K562 treated with DMSO at 1 percent for 24 hours (cell line): Measurements from ENCODE around the gene ERGIC1. TPM values are rescaled to one million over a fixed set of nuclear protein-coding genes. Genes with fewer than 3 reads are reported as not detected.

Source experiments
- total RNA-seq: library from RNA; unstranded; fragments of 300-600 nt; gene quantifications from 2 replicates; pipeline ENCODE4 v1.2.3, GENCODE V29; 2022; ENCODE audit warnings: low read depth; ENCODE audit not compliant: insufficient read depth

Gene ERGIC1
- total RNA-seq, result 50.5 and 54.0 TPM in 2 replicates

DNA sequence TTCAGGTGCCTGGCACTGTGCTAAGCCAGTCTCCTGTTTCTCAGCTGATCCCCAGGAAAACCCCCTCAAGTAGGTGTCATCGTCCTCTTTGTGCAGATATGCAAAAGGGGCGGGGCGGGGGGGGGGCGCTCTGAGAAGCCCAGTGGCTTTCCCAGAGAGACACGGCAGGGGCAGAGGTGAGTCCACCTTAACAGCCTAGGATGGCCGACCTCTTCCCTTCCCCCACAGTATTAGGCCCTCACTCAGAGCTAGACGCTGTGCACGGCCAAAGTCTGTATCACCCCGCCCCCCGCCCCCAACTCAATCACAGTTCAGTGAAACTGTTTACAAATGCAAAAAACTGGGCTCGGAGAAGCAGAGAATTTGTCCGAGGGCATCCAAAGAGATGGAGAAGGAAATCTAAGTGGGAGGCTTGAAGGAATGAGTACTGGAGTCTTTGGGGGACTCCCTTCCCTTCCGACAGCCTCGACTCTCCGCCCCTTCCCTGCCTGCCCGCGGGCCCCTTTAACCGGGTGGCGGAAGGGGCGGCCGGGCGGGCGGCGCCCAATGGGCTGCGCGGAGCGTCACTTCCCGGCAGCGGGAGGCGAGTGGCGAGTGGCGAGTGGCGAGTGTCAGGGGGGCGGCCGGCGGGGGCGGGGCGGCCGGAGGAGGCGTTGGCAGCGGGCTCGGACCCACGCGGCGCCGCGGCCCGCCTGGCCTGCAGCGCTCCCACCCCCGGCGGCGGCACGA lies at the start of gene ERGIC1:
TSS of gene ERGIC1 (plus strand) at position 566 of the 729 bp plus-strand sequence. CDS start at position 729, 163 bp downstream.

DNA sequence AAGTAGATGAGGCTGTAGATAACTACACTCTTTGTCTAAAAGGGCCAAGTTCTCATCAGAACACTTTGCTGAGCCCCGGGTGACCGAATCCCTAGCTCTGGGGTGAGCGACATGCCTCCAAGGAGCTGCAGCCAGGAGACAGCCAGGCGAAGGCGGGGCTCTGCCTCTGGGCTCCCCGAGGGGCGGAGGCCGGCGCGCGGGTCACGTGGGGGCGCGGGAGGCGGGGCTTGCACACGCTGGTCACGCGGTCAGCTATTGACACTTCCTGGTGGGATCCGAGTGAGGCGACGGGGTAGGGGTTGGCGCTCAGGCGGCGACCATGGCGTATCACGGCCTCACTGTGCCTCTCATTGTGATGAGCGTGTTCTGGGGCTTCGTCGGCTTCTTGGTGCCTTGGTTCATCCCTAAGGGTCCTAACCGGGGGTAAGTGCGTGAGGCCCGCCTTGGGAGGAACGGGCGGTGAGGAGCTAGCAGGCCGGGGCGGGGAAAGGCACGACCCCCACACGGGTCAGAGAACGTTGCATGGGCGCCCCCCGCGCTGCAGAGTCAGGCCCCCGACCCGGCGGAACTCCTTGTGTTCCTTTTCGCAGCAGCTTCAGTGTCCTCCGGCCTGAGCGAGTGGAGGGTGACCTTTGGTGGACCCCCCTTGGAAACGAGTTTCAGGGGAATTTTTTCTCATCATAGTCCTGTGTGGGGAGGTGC lies 149.6 kb downstream of the ERGIC1 start, which contains the start of gene ATP6V0E1:
TSS of gene ATP6V0E1 (plus strand) at position 230 of the 702 bp plus-strand sequence. CDS start at position 320, 90 bp downstream.

Other genes starting within 250 kb of the ERGIC1 start
- 0.42 TPM in 1 of 2 replicates, not detected in the other for gene NEURL1B, start 193.0 kb upstream of the ERGIC1 start, total RNA-seq
- 20.4 and 21.7 TPM in 2 replicates for gene DUSP1, start 63.1 kb upstream of the ERGIC1 start, total RNA-seq
- gene RPL26L1, start 125.2 kb downstream of the ERGIC1 start, total RNA-seq, result 76.5 and 84.3 TPM in 2 replicates
- 107 and 119 TPM in 2 replicates for gene ATP6V0E1, start 149.5 kb downstream of the ERGIC1 start, total RNA-seq
- gene CREBRF, start 222.1 kb downstream of the ERGIC1 start, total RNA-seq, result 2.4 and 3.4 TPM in 2 replicates